ENCODE data around the gene TLCD1.

TLCD1 gene

DNA sequence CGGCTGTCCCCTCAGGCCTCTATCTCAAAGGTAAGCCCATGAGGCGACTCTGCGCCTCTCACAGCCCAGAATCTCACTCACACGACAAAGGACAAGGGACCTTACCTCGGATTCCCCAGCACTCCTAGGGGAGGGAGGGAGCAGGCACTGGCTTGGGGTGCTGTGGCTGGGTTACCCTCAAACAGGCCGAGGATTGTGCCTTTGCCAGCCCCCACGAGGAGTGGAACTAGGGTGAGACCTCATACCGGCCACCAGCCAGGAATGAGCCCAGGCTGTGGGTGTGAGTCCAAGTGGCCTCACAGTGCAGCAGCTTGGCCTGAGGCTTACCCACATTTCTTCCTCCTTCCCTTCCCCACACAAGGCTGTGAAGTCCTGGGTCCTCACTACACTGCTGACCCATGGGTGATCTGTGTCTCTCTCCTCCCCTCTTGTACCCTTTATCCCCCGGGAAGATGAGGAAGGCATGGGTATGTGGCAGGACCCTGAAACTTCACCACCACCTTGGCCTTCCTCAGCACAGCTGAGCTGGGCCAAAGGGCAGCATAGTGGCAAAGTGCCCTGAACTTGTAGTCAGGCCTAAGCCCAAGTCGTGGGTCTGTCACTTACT lies 20.2 kb downstream of the TLCD1 start:
- Histone ChIP-seq H3K27ac (ENCODE audit: low read depth, low read length) (no peak overlapping the region), H3K36me3 (ENCODE audit: control insufficient read depth, insufficient read depth, low read length) (peaks cover 6% of the 10 kb centered on the region), H4K5ac (ENCODE audit: low read length) (no peak overlapping the region), H3K79me2 (ENCODE audit: control insufficient read depth, insufficient read depth, low read length) (peaks cover 2% of the 10 kb centered on the region), H2BK15ac (replicated peaks; ENCODE audit: low read depth) (no peak overlapping the region), H3K9ac (ENCODE audit: low read length) (no peak overlapping the region), H2AK5ac (ENCODE audit: low read length) (no peak overlapping the region), H3K79me1 (ENCODE audit: low read length) (peaks cover 4% of the 10 kb centered on the region), H2BK120ac (ENCODE audit: low read depth, low read length) (no peak overlapping the region), H3K27me3 (ENCODE audit: insufficient read depth, low read length, poor library complexity) (no peaks in the 10 kb centered on the region), H3K4me3 (ENCODE audit: low read length) (no peak overlapping the region), H3K56ac (ENCODE audit: low read length) (no peak overlapping the region), H3K23ac (ENCODE audit: low read length) (no peak overlapping the region), H3K18ac (ENCODE audit: low read length) (no peak overlapping the region), H3K4ac (ENCODE audit: low read depth, low read length) (no peak overlapping the region), H2BK5ac (ENCODE audit: low read length) (no peak overlapping the region), H3K4me2 (ENCODE audit: low read length) (no peak overlapping the region), H3K4me1 (ENCODE audit: control insufficient read depth, low read depth, low read length) (no peaks in the 10 kb centered on the region), H4K8ac (ENCODE audit: low read depth, low read length) (no peak overlapping the region)
- DNase-seq = no peak
- no CpG with 5 or more reads among the region's 10 CpGs for WGBS (ENCODE audit: extremely low coverage, insufficient coverage, low lambda C conversion rate)

DNA sequence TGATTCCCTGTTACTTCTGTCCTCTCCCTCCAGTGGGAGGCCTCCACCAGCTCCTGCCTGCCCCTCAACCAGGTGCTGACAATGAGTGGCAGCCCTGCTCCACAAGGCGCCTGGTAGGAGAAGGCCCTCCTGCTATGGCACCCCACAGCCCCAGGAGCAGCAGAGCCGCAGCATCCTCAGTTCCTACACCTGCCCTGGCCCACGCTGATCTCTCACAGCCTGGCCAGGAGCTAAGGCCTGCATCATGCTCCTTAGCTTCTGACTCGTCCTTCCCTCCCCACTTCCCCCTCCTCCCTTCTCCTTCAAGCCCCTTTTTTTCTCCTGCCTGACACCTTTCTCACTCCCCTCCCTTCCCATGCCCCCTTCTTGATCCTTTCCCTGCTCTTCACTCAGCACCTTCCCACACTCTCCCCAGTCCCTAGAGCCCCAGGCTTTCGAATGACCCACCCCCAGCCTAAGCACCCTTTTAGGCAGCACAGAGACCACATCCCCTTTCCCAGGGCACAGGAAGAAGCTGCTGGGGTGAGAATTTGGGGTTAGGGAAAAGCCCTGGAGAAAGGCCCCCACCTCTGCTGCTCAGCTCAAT lies 20.9 kb downstream of the TLCD1 start:
- no peak overlapping the region for H3K56ac ChIP-seq (ENCODE audit: low read length)
- H3K4ac ChIP-seq (ENCODE audit: low read depth, low read length) = no peak overlapping the region
- H3K4me1 ChIP-seq (ENCODE audit: control insufficient read depth, low read depth, low read length) = no peaks in the 10 kb centered on the region
- H3K4me3 ChIP-seq (ENCODE audit: low read length) = no peak overlapping the region
- H3K79me2 ChIP-seq (ENCODE audit: control insufficient read depth, insufficient read depth, low read length) = peaks cover 2% of the 10 kb centered on the region
- no peak overlapping the region for H4K8ac ChIP-seq (ENCODE audit: low read depth, low read length)
- H2AK5ac ChIP-seq (ENCODE audit: low read length) = no peak overlapping the region
- no peak overlapping the region for H3K18ac ChIP-seq (ENCODE audit: low read length)
- H4K5ac ChIP-seq (ENCODE audit: low read length) = no peak overlapping the region
- H3K36me3 ChIP-seq (ENCODE audit: control insufficient read depth, insufficient read depth, low read length) = peaks cover 11% of the 10 kb centered on the region
- no peak overlapping the region for H3K9ac ChIP-seq (ENCODE audit: low read length)
- no peak overlapping the region for H3K27ac ChIP-seq (ENCODE audit: low read depth, low read length)
- H3K23ac ChIP-seq (ENCODE audit: low read length) = no peak overlapping the region
- H2BK5ac ChIP-seq (ENCODE audit: low read length) = no peak overlapping the region
- no peak overlapping the region for H2BK120ac ChIP-seq (ENCODE audit: low read depth, low read length)
- H3K79me1 ChIP-seq (ENCODE audit: low read length) = peaks cover 4% of the 10 kb centered on the region
- DNase-seq = peak; percentile 30
- no peaks in the 10 kb centered on the region for H3K27me3 ChIP-seq (ENCODE audit: insufficient read depth, low read length, poor library complexity)
- H2BK15ac ChIP-seq (replicated peaks; ENCODE audit: low read depth) = no peak overlapping the region
- no peak overlapping the region for H3K4me2 ChIP-seq (ENCODE audit: low read length)
- WGBS (ENCODE audit: extremely low coverage, insufficient coverage, low lambda C conversion rate) = no CpG with 5 or more reads among the region's 5 CpGs

DNA sequence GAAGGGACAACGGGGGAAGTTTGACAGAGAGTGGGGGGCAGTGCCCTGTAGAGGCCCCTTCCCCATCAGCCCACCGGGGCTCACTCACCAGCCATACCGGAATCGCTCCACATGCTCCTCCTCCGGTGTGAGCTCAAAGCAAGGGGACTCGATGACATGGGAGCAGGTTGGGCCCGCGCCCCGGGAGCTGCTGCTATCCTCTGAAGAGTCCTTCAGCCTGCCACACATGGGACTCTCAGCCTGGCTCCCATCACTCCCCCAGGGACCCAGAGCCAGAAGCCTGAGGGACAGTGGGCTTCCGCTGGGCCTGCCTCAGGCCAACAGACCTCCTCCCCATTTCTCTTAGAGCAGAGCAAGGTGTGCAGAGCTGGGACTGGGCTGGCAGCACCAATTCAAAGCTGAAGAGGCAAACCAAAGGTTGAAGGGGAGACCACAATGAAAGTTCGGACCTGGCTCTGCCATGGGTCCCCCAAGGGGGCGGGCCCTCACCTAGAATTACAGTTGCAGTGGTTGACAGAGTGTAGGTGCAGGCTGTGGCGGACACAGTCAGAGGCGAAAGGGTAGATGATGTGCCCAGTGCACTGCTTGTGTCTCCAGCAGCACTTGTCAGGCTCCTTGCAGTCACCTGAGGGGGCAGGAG lies 21.7 kb downstream of the TLCD1 start:
- Histone ChIP-seq H3K79me1 (ENCODE audit: low read length) (no peaks in the 10 kb centered on the region), H3K4me2 (ENCODE audit: low read length) (no peak overlapping the region), H3K4me1 (ENCODE audit: control insufficient read depth, low read depth, low read length) (no peaks in the 10 kb centered on the region), H3K56ac (ENCODE audit: low read length) (no peak overlapping the region), H3K27me3 (ENCODE audit: insufficient read depth, low read length, poor library complexity) (no peaks in the 10 kb centered on the region), H2BK5ac (ENCODE audit: low read length) (no peak overlapping the region), H2BK15ac (replicated peaks; ENCODE audit: low read depth) (no peak overlapping the region), H3K9ac (ENCODE audit: low read length) (no peak overlapping the region), H3K4me3 (ENCODE audit: low read length) (no peak overlapping the region), H2AK5ac (ENCODE audit: low read length) (no peak overlapping the region), H3K4ac (ENCODE audit: low read depth, low read length) (no peak overlapping the region), H3K23ac (ENCODE audit: low read length) (no peak overlapping the region), H2BK120ac (ENCODE audit: low read depth, low read length) (no peak overlapping the region), H3K79me2 (ENCODE audit: control insufficient read depth, insufficient read depth, low read length) (no peaks in the 10 kb centered on the region), H3K27ac (ENCODE audit: low read depth, low read length) (no peak overlapping the region), H4K8ac (ENCODE audit: low read depth, low read length) (no peak overlapping the region), H3K36me3 (ENCODE audit: control insufficient read depth, insufficient read depth, low read length) (peaks cover 17% of the 10 kb centered on the region), H4K5ac (ENCODE audit: low read length) (no peak overlapping the region), H3K18ac (ENCODE audit: low read length) (no peak overlapping the region)
- no CpG with 5 or more reads among the region's 14 CpGs for WGBS (ENCODE audit: extremely low coverage, insufficient coverage, low lambda C conversion rate)
- DNase-seq = no peak

DNA sequence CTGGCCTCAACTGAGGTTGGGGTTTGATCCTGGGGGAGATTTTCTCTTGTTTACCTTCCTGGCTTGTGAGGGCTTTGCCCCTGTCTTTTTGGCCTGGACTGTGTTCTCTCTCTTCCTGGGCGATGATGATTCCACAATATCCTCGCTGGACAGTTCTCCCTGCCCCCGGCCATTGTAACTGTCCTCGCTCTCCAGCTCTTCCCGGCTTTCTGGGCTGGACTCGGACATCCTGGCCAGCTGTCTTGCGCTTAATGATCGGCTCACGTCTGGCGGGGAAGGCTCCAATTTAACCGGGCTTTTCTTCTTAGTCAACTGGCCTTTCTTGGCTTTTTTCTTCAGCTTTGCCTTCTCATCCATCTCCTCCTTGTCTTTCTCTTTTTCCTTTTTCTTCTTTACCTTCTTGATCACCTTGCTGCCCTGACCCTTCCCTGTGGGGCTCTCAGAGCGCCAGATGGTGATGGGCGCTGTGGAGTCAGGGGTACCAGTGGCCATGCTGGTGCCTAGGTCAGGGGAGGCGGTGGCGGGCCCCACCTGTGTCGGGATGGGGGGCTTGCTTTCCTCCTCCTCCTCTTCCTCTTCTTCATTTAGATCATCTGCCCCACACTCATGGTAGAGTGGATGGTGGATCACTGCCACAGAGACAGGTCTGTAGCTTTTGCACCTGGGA lies 22.3 kb downstream of the TLCD1 start:
- no peaks in the 10 kb centered on the region for H3K79me2 ChIP-seq (ENCODE audit: control insufficient read depth, insufficient read depth, low read length)
- H3K79me1 ChIP-seq (ENCODE audit: low read length) = no peaks in the 10 kb centered on the region
- no peak overlapping the region for H3K23ac ChIP-seq (ENCODE audit: low read length)
- no peak for DNase-seq
- no peak overlapping the region for H2AK5ac ChIP-seq (ENCODE audit: low read length)
- no peak overlapping the region for H3K18ac ChIP-seq (ENCODE audit: low read length)
- H3K4me3 ChIP-seq (ENCODE audit: low read length) = no peak overlapping the region
- no peaks in the 10 kb centered on the region for H3K27me3 ChIP-seq (ENCODE audit: insufficient read depth, low read length, poor library complexity)
- H3K4me1 ChIP-seq (ENCODE audit: control insufficient read depth, low read depth, low read length) = no peaks in the 10 kb centered on the region
- H2BK5ac ChIP-seq (ENCODE audit: low read length) = no peak overlapping the region
- H3K4ac ChIP-seq (ENCODE audit: low read depth, low read length) = no peak overlapping the region
- H3K9ac ChIP-seq (ENCODE audit: low read length) = no peak overlapping the region
- H3K27ac ChIP-seq (ENCODE audit: low read depth, low read length) = no peak overlapping the region
- H3K36me3 ChIP-seq (ENCODE audit: control insufficient read depth, insufficient read depth, low read length) = peaks cover 24% of the 10 kb centered on the region
- H2BK120ac ChIP-seq (ENCODE audit: low read depth, low read length) = no peak overlapping the region
- WGBS (ENCODE audit: extremely low coverage, insufficient coverage, low lambda C conversion rate) = no CpG with 5 or more reads among the region's 16 CpGs
- H4K5ac ChIP-seq (ENCODE audit: low read length) = no peak overlapping the region
- H2BK15ac ChIP-seq (replicated peaks; ENCODE audit: low read depth) = no peak overlapping the region
- H4K8ac ChIP-seq (ENCODE audit: low read depth, low read length) = no peak overlapping the region
- H3K56ac ChIP-seq (ENCODE audit: low read length) = no peak overlapping the region
- no peak overlapping the region for H3K4me2 ChIP-seq (ENCODE audit: low read length)

DNA sequence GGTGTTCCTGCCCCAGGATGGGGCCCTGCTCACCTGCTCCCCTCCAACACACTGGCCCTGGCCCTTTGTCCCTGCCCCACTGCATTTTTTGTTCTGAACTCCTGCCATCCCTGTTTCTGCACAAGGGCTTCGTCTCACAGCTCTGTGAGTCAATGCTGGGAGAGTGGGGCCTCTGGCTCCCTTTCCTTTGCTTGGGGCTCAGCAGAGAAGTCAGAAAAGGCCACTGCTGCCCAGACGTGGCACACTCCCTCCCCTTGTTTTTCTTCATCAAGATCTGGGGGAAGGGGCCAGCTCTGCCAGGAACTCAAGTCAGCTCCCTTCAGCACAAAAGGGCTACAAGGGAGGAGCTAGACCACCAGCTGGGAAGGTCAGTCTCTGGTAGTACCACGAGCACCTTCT lies 23.3 kb downstream of the TLCD1 start:
- Histone ChIP-seq H3K4me1 (ENCODE audit: control insufficient read depth, low read depth, low read length) (no peaks in the 10 kb centered on the region), H3K9ac (ENCODE audit: low read length) (no peak overlapping the region), H2BK15ac (replicated peaks; ENCODE audit: low read depth) (no peak overlapping the region), H3K79me2 (ENCODE audit: control insufficient read depth, insufficient read depth, low read length) (no peaks in the 10 kb centered on the region), H3K18ac (ENCODE audit: low read length) (no peak overlapping the region), H2AK5ac (ENCODE audit: low read length) (no peak overlapping the region), H3K23ac (ENCODE audit: low read length) (no peak overlapping the region), H3K4ac (ENCODE audit: low read depth, low read length) (no peak overlapping the region), H3K27me3 (ENCODE audit: insufficient read depth, low read length, poor library complexity) (no peaks in the 10 kb centered on the region), H2BK120ac (ENCODE audit: low read depth, low read length) (no peak overlapping the region), H3K56ac (ENCODE audit: low read length) (no peak overlapping the region), H3K79me1 (ENCODE audit: low read length) (no peaks in the 10 kb centered on the region), H2BK5ac (ENCODE audit: low read length) (no peak overlapping the region), H4K8ac (ENCODE audit: low read depth, low read length) (no peak overlapping the region), H3K27ac (ENCODE audit: low read depth, low read length) (no peak overlapping the region), H3K4me3 (ENCODE audit: low read length) (no peak overlapping the region), H4K5ac (ENCODE audit: low read length) (no peak overlapping the region), H3K36me3 (ENCODE audit: control insufficient read depth, insufficient read depth, low read length) (peaks cover 30% of the 10 kb centered on the region), H3K4me2 (ENCODE audit: low read length) (no peak overlapping the region)
- no CpG with 5 or more reads among the region's 3 CpGs for WGBS (ENCODE audit: extremely low coverage, insufficient coverage, low lambda C conversion rate)
- no peak for DNase-seq
